ENCODE results near the gene SLC9A7. TPM values are rescaled to one million over a fixed set of nuclear protein-coding genes. Genes with fewer than 3 reads are reported as not detected.
A peak's percentile ranks its signal among the peaks of the same experiment; 100 is the strongest.

The SLC9A7 gene
- total and polyA plus RNA-seq, 4 experiments from 2014 or later, result 0.42 to 3.5 (median 2.0) TPM

DNA sequence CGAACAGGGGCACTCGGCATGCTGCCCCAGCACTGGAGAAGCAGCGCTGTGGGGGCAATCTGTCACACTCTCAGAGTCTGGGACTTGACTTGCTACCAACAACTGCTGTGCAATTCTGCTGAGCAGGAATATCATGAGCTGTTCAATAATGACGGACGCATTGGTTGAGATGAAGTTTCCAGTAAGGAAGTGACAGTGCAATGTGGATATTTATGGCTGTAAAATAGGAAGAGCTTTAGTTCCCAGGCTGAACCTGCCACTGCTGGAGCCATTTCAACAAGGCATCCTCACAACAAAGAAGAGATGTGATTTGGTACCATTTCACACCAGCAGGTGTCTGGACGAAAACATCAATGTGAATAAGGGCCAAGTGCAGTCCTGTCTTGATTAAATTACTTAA, 161.1 kb downstream of the SLC9A7 start:
- no peaks in the 10 kb centered on the region for H3K9me3 Mint-ChIP-seq
- CTCF ChIA-PET (ENCODE audit: partially characterized antibody), result no interaction called here

DNA sequence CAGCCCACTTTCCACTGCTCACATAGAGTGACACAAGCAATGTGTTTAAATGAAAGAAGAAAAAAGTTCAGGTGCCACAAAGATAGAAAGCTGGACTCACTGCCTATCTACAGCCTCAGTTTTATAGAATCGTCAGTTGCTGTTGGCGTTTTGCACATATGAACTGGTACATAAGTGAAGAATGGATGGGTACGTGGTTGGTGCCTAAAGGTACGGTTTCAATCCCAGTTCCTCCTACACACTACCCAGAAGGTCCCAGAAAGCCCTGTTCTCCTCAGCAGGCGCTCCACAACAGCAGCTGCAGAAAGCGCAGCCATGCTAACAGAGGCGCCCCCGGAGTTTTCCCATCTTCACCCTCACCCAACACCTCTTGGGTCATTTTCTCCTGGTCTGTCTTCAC, 161.7 kb downstream of the SLC9A7 start:
- H3K27ac ChIP-seq (ENCODE audit: low read depth, low read length), result no peak overlapping the region

More for the DNA sequence above, 161.1 kb downstream of the SLC9A7 start:
- no peaks in the 10 kb centered on the region for H3K27me3 ChIP-seq (ENCODE audit: insufficient read depth, low read length)
- peaks cover 3% of the 10 kb centered on the region for H3K4me1 ChIP-seq (ENCODE audit: insufficient read depth, low read length)
- intact Hi-C loops (cut with micrococcal nuclease), result no loop called here
- no peaks in the 10 kb centered on the region for H3K27me3 Mint-ChIP-seq
- POLR2A ChIA-PET (ENCODE audit: partially characterized antibody), result interaction anchor here (1.2 to 1.9 kb wide), 2 partner anchors 14 to 19 kb away, joined by 5 read pairs; no protein-coding TSS in a partner anchor
- H3K36me3 ChIP-seq (ENCODE audit: insufficient read depth, low read length), result no peaks in the 10 kb centered on the region
- H3K36me3 Mint-ChIP-seq, result peaks cover 3 to 14% of the 10 kb centered on the region in 2 donors
- no peak overlapping the region for H3K4me3 Mint-ChIP-seq
- H3K27ac Mint-ChIP-seq, result no peak overlapping the region
- H3K27ac ChIP-seq (ENCODE audit: low read depth, low read length), result no peak overlapping the region
- DNase-seq, result no peak
- H3K4me3 ChIP-seq (ENCODE audit: low read length in 2 of 2), result no peak overlapping the region
- no peaks in the 10 kb centered on the region for H3K9me3 ChIP-seq (ENCODE audit: control insufficient read depth in 1 of 2, low read length in 2 of 2)
- peaks cover 6 to 15% (median 11%) of the 10 kb centered on the region in 4 donors for H3K4me1 Mint-ChIP-seq

DNA sequence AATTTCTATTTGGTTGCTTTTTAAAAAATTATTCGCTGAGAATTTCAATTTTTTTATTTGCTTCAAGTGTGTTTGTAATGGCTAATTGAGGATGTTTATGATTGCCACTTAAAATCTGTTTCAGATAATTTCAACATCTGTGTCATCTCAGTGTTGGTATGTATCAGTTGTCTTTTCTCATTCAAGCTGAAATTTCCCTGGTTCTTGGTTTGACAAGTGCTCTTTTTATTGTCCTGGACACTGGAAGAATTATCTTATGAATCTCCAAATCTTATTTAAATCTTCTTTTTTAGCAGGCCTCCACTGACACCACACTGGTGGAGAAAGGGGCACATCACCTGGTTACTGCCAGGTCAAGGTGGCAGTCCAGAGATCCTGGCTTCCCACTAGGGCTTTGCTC, 163.8 kb downstream of the SLC9A7 start:
- H3K9me3 ChIP-seq (ENCODE audit: control insufficient read depth in 1 of 2, low read length in 2 of 2), result no peaks in the 10 kb centered on the region
- POLR2A ChIA-PET (ENCODE audit: partially characterized antibody), result no interaction called here
- no peak for DNase-seq

More for the DNA sequence above, 161.7 kb downstream of the SLC9A7 start:
- intact Hi-C loops (cut with micrococcal nuclease), result no loop called here
- no peak for DNase-seq
- peaks cover 3 to 14% of the 10 kb centered on the region in 2 donors for H3K36me3 Mint-ChIP-seq
- POLR2A ChIA-PET (ENCODE audit: partially characterized antibody), result interaction anchor here (1.2 to 1.9 kb wide), 2 partner anchors 15 to 18 kb away, joined by 5 read pairs; no protein-coding TSS in a partner anchor
- no peaks in the 10 kb centered on the region for H3K9me3 Mint-ChIP-seq
- Histone ChIP-seq H3K27me3 (ENCODE audit: insufficient read depth, low read length) (no peaks in the 10 kb centered on the region), H3K4me3 (ENCODE audit: low read length in 2 of 2) (no peak overlapping the region), H3K36me3 (ENCODE audit: insufficient read depth, low read length) (no peaks in the 10 kb centered on the region), H3K9me3 (ENCODE audit: control insufficient read depth in 1 of 2, low read length in 2 of 2) (no peaks in the 10 kb centered on the region), H3K4me1 (ENCODE audit: insufficient read depth, low read length) (peaks cover 3% of the 10 kb centered on the region)
- H3K27me3 Mint-ChIP-seq, result no peaks in the 10 kb centered on the region
- H3K27ac Mint-ChIP-seq, result no peak overlapping the region
- CTCF ChIA-PET (ENCODE audit: partially characterized antibody), result interaction anchor here (1.1 kb wide), 1 partner anchor 10 kb away, joined by 3 read pairs; no protein-coding TSS in a partner anchor
- H3K4me1 Mint-ChIP-seq, result peaks cover 8 to 19% (median 11%) of the 10 kb centered on the region in 4 donors
- H3K4me3 Mint-ChIP-seq, result no peak overlapping the region

DNA sequence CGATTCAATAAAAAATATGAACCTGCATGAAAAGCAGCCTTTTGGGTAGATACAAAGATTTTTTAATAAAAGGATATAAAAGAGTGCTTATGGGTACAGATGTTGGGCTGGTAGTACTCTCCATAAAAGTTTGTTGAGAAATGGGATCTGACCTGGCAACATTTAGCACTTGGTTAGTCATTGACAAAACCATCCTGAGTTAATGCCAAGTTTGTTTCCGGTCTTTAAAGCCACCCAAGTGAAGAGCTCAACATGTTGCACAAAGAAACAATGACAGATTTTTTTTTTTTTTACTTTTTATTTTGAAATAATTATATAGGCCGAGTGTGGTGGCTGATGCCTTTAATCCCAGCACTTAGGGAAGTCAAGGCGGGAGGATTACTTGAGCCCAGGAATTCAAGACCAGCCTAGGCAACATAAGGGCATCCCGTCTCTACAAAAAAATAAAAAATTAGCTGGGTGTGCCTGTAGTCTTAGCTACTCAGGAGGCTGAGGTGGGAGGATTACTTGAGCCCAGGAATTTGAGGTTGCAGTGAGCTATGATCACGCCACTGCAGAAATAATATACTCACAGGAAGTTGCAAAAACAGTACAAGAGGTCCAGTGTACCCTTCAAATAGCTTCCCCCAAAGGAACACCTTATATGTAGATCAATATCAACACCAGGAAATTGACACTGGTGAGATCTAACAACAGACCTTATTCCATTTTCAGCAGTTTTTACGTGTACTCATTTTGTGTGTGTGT, 168.8 kb downstream of the SLC9A7 start:
- DNase-seq, result no peak
- H3K9me3 ChIP-seq (ENCODE audit: control insufficient read depth in 1 of 2, low read length in 2 of 2), result no peaks in the 10 kb centered on the region
- ChIA-PET CTCF (ENCODE audit: partially characterized antibody) (interaction anchor here (1.2 to 6.5 kb wide), 4 partner anchors 9 to 52 kb away, joined by 3 to 39 read pairs (median 3); no protein-coding TSS in a partner anchor), POLR2A (ENCODE audit: partially characterized antibody) (interaction anchor here (0.8 to 6.1 kb wide), 6 partner anchors 10 to 52 kb away, joined by 3 to 83 read pairs (median 6); partner anchors contain the start of gene CHST7)
- Mint-ChIP-seq H3K36me3 (peaks cover 3 to 5% of the 10 kb centered on the region in 2 donors), H3K4me3 (peak overlapping the region in 7 of 8 donors; percentile 2 to 54 (median 42)), H3K4me1 (peaks cover 19 to 64% (median 44%) of the 10 kb centered on the region in 4 donors), H3K9me3 (no peaks in the 10 kb centered on the region), H3K27ac (peak overlapping the region in 5 of 7 donors; percentile 38 to 91 (median 58)), H3K27me3 (no peaks in the 10 kb centered on the region)
- no peaks in the 10 kb centered on the region for H3K36me3 ChIP-seq (ENCODE audit: insufficient read depth, low read length)
- no peaks in the 10 kb centered on the region for H3K27me3 ChIP-seq (ENCODE audit: insufficient read depth, low read length)
- H3K27ac ChIP-seq (ENCODE audit: low read depth, low read length), result no peak overlapping the region
- peaks cover 54% of the 10 kb centered on the region for H3K4me1 ChIP-seq (ENCODE audit: insufficient read depth, low read length)
- no peak overlapping the region for H3K4me3 ChIP-seq (ENCODE audit: low read length in 2 of 2)
- intact Hi-C loops (cut with micrococcal nuclease), result no loop called here

More for the DNA sequence above, 163.8 kb downstream of the SLC9A7 start:
- intact Hi-C loops (cut with micrococcal nuclease), result no loop called here
- no peak overlapping the region for H3K4me3 ChIP-seq (ENCODE audit: low read length in 2 of 2)
- Mint-ChIP-seq H3K27me3 (no peaks in the 10 kb centered on the region), H3K4me1 (peaks cover 11 to 34% (median 20%) of the 10 kb centered on the region in 4 donors), H3K36me3 (peaks cover 8% of the 10 kb centered on the region in 2 donors), H3K4me3 (no peak overlapping the region), H3K9me3 (no peaks in the 10 kb centered on the region), H3K27ac (no peak overlapping the region)
- CTCF ChIA-PET (ENCODE audit: partially characterized antibody), result no interaction called here
- H3K4me1 ChIP-seq (ENCODE audit: insufficient read depth, low read length), result peaks cover 14% of the 10 kb centered on the region
- H3K27ac ChIP-seq (ENCODE audit: low read depth, low read length), result no peak overlapping the region
- no peaks in the 10 kb centered on the region for H3K36me3 ChIP-seq (ENCODE audit: insufficient read depth, low read length)
- H3K27me3 ChIP-seq (ENCODE audit: insufficient read depth, low read length), result no peaks in the 10 kb centered on the region

DNA sequence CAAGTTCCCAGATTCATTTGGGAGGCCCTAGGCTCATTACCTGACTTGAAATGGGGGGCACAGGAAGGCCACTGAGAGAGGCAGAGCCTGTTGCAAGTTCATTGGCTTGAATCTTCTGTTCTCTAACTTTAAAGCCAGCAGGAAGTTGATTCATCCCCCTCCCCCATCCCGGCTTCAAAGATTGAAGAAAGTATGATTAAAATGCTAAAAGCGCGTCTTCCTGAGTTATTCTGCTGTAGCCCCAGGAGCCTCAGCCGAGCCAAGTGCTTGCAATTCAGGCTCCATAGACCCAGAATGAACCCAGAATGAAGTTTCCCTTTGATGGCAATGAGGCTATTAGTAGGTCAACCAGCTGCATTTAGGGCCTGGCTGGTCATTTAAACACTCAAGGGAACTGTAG, 170.7 kb downstream of the SLC9A7 start:
- Mint-ChIP-seq H3K36me3 (peaks cover 5% of the 10 kb centered on the region in 2 donors), H3K4me1 (peaks cover 23 to 68% (median 45%) of the 10 kb centered on the region in 4 donors), H3K4me3 (peak overlapping the region; percentile 75 to 88 (median 80)), H3K9me3 (no peaks in the 10 kb centered on the region), H3K27me3 (no peaks in the 10 kb centered on the region), H3K27ac (peak overlapping the region; percentile 89 to 94 (median 91))
- POLR2A ChIA-PET (ENCODE audit: partially characterized antibody), result interaction anchor here (0.7 to 6.1 kb wide), 5 partner anchors 11 to 1810 kb away, joined by 3 to 83 read pairs (median 8); partner anchors contain the start of gene CHST7
- H3K4me3 ChIP-seq (ENCODE audit: low read length in 2 of 2), result peak overlapping the region in 1 of 2 donors; percentile 6
- CTCF ChIA-PET (ENCODE audit: partially characterized antibody), result interaction anchor here (1.1 to 6.5 kb wide), 4 partner anchors 8 to 54 kb away, joined by 3 to 39 read pairs (median 8); no protein-coding TSS in a partner anchor
- H3K36me3 ChIP-seq (ENCODE audit: insufficient read depth, low read length), result no peaks in the 10 kb centered on the region
- H3K27me3 ChIP-seq (ENCODE audit: insufficient read depth, low read length), result no peaks in the 10 kb centered on the region
- H3K4me1 ChIP-seq (ENCODE audit: insufficient read depth, low read length), result peaks cover 61% of the 10 kb centered on the region
- intact Hi-C loops (cut with micrococcal nuclease), result loop anchor here (1.0 kb wide), 1 partner anchor 15 kb away; the partner anchor contains the start of gene CHST7
- peak in 4 of 5 donors; percentile 35 to 65 (median 38) for DNase-seq
- H3K27ac ChIP-seq (ENCODE audit: low read depth, low read length), result peak overlapping the region; percentile 47
- no peaks in the 10 kb centered on the region for H3K9me3 ChIP-seq (ENCODE audit: control insufficient read depth in 1 of 2, low read length in 2 of 2)

DNA sequence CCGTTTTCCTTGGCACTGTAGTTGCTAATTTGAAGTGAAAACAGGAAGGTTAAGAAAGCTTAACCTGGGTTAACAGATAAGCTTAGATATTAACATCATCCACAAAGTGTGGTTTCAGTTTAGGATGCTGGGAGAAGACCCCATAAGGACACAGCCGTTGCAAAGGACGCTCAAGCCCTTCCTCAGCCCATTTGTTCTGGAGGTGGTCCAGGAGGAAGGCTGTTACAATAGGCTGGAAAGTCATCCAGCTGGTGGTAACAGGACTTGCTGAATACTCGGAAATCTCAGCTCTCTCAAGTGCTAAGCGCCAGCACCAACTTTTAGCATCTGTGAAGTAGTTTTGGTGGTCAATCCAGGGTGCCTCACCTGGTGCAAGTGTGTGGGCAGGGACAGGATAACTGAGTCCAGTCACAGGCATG, 171.2 kb downstream of the SLC9A7 start:
- H3K27me3 ChIP-seq (ENCODE audit: insufficient read depth, low read length), result no peaks in the 10 kb centered on the region
- ChIA-PET CTCF (ENCODE audit: partially characterized antibody) (interaction anchor here (1.1 to 6.5 kb wide), 5 partner anchors 9 to 54 kb away, joined by 3 to 39 read pairs (median 8); no protein-coding TSS in a partner anchor), POLR2A (ENCODE audit: partially characterized antibody) (interaction anchor here (0.8 to 6.1 kb wide), 5 partner anchors 11 to 30 kb away, joined by 3 to 83 read pairs (median 8); partner anchors contain the start of gene CHST7)
- peaks cover 23 to 72% (median 47%) of the 10 kb centered on the region in 4 donors for H3K4me1 Mint-ChIP-seq
- no peak for DNase-seq
- H3K27ac Mint-ChIP-seq, result peak overlapping the region; percentile 89 to 94 (median 91)
- peak overlapping the region; percentile 47 for H3K27ac ChIP-seq (ENCODE audit: low read depth, low read length)
- no peaks in the 10 kb centered on the region for H3K27me3 Mint-ChIP-seq
- H3K4me3 ChIP-seq (ENCODE audit: low read length in 2 of 2), result peak overlapping the region; percentile 6 to 32
- peaks cover 5% of the 10 kb centered on the region in 2 donors for H3K36me3 Mint-ChIP-seq
- H3K4me1 ChIP-seq (ENCODE audit: insufficient read depth, low read length), result peaks cover 62% of the 10 kb centered on the region
- intact Hi-C loops (cut with micrococcal nuclease), result loop anchor here (1.0 kb wide), 1 partner anchor 14 kb away; the partner anchor contains the start of gene CHST7
- no peaks in the 10 kb centered on the region for H3K36me3 ChIP-seq (ENCODE audit: insufficient read depth, low read length)
- peak overlapping the region; percentile 75 to 88 (median 80) for H3K4me3 Mint-ChIP-seq
- no peaks in the 10 kb centered on the region for H3K9me3 Mint-ChIP-seq
- H3K9me3 ChIP-seq (ENCODE audit: control insufficient read depth in 1 of 2, low read length in 2 of 2), result no peaks in the 10 kb centered on the region
